Measurements from ENCODE around the gene GLI1. TPM values are rescaled to one million over a fixed set of nuclear protein-coding genes. Genes with fewer than 3 reads are reported as not detected.

The GLI1 gene
- total RNA-seq, 1 experiment from 2014 or later = 6.4 TPM

DNA sequence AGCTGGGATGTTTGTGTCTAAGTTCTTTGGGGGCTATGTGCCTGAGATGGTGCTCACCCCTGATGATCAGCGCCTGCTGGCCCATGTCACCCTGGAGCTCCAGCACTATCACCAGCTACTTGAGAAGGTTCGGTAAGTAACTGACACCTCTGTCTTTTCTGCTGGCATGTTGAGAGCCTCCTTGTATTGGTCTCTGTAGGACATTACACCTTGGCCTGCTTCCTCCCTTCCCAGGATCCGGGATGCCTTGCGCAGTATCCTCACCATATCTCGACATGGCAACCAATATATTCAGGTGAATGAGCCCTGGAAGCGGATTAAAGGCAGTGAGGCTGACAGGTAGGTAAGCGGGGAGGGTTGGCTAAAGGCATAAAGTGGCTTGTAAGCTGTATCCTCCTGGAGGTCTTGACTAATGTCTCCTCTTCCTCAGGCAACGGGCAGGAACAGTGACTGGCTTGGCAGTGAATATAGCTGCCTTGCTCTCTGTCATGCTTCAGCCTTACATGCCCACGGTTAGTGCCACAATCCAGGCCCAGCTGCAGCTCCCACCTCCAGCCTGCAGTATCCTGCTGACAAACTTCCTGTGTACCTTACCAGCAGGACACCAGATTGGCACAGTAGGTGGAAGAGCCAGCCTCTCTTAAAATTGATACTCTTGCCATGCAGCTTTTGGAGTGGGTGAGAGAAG lies 55.3 kb downstream of the GLI1 start:
- POLR2A ChIA-PET = interaction anchor here (0.8 to 2.4 kb wide), 3 partner anchors 10 to 212 kb away, joined by 3 to 8 read pairs (median 4); no protein-coding TSS in a partner anchor
- H3K79me2 ChIP-seq (ENCODE audit: insufficient read depth, low read length) = peaks cover 41% of the 10 kb centered on the region
- intact Hi-C loops (cut with micrococcal nuclease) = no loop called here
- H3K27ac ChIP-seq (ENCODE audit: low read depth, low read length) = peak overlapping the region; percentile 40; the same call in 1 of the 2 replicates
- peaks cover 51 to 59% of the 10 kb centered on the region in 2 experiments; a peak in 3 of 4 replicates for H3K36me3 ChIP-seq (ENCODE audit: control insufficient read depth in 1 of 2, insufficient read depth in 2 of 2, low read length in 2 of 2)
- ATAC-seq (no peak), DNase-seq (ENCODE audit: low read depth, low spot score) (no peak)
- no peak overlapping the region for H3K9ac ChIP-seq (ENCODE audit: low read length)
- H3K4me2 ChIP-seq (ENCODE audit: low read length) = no peak overlapping the region
- RAD21 ChIA-PET (ENCODE audit: low non-redundant PET in 1 of 2, low total read pairs in 2 of 2, uncharacterized antibody in 2 of 2, unreplicated experiment in 2 of 2) = no interaction called here
- no peaks in the 10 kb centered on the region for H3K9me2 ChIP-seq (ENCODE audit: insufficient read depth)
- H3K27me3 ChIP-seq (ENCODE audit: insufficient read depth, low read length) = no peaks in the 10 kb centered on the region
- CTCF ChIA-PET = no interaction called here
- no peak for TF ChIP-seq CBX3 (IDR thresholded peaks at IDR 0.05; ENCODE audit: low read depth)
- peak; percentile 54 for TF ChIP-seq POLR2AphosphoS5 (IDR thresholded peaks at IDR 0.05; ENCODE audit: low read depth, low read length)
- no TSS peak for BruUV-seq (replicated peaks)
- H4K20me1 ChIP-seq (ENCODE audit: insufficient read depth) = peaks cover 7% of the 10 kb centered on the region; the same call in 1 of the 2 replicates
- peaks cover 4 to 20% of the 10 kb centered on the region in 2 experiments; a peak in 3 of 4 replicates for H3K4me1 ChIP-seq (ENCODE audit: control insufficient read depth in 1 of 2, insufficient read depth in 2 of 2, low read length in 2 of 2)
- no peaks in the 10 kb centered on the region for H3K9me3 ChIP-seq (ENCODE audit: control insufficient read depth in 1 of 2, insufficient read depth in 1 of 2, low read depth in 1 of 2, low read length in 2 of 2)
- H3K4me3 ChIP-seq (replicated peaks in 1 of 2; ENCODE audit: low read depth in 1 of 2, low read length in 2 of 2) = no peak overlapping the region
- H2AFZ ChIP-seq (ENCODE audit: low read depth, low read length, poor library complexity, severe bottlenecking) = no peak overlapping the region

DNA sequence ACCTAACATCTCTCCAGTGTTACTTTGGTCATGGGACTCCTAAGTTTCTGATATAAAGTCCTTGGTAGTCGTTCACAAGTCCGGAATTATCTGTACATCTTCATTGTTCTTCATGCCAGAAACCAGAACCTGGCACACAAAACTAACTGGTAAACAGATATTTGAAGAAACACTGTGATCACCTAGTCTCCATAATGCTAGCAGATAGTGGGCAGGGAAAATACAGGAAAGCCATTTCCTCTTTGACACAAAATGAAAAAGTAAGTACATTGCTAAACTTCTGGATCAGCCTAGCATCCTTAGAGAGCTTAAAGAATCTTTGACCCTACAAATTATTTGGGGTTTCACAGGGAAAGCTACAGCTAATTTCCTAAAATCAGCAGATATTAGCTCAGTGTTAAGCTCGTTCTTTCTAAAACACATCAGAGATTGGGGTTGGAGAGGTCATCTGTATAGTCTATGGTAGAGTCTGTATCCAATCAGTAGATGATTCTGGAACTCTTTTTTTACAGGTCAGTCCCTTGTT lies 55.9 kb downstream of the GLI1 start:
- TF ChIP-seq EZH2 (IDR thresholded peaks at IDR 0.05) (no peak), CEBPB (IDR thresholded peaks at IDR 0.05; ENCODE audit: low read depth) (no peak), POLR2A (IDR thresholded peaks at IDR 0.05; ENCODE audit: borderline replicate concordance, extremely low read depth, insufficient read depth, insufficient read length) (no peak), ZFX (IDR thresholded peaks at IDR 0.05) (no peak), SRF (IDR thresholded peaks at IDR 0.05; ENCODE audit: low read depth) (no peak), CBX3 (IDR thresholded peaks at IDR 0.05; ENCODE audit: low read depth) (no peak), ZBTB33 (IDR thresholded peaks at IDR 0.05; ENCODE audit: extremely low read depth, insufficient replicate concordance, low read length) (no peak), ATF3 (IDR thresholded peaks at IDR 0.05) (no peak), RAD21 (IDR thresholded peaks at IDR 0.05; ENCODE audit: low read depth) (no peak), ZNF274 (IDR thresholded peaks at IDR 0.05; ENCODE audit: low read depth, low read length) (no peak), TCF7L2 (IDR thresholded peaks at IDR 0.05; ENCODE audit: borderline replicate concordance, extremely low read depth, insufficient read depth, insufficient read length) (no peak), EGR1 (IDR thresholded peaks at IDR 0.05; ENCODE audit: low read depth) (no peak), SIN3A (IDR thresholded peaks at IDR 0.05; ENCODE audit: low read depth) (no peak)
- TF ChIP-seq, protein P1, sequence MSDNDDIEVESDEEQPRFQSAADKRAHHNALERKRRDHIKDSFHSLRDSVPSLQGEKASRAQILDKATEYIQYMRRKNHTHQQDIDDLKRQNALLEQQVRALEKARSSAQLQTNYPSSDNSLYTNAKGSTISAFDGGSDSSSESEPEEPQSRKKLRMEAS (IDR thresholded peaks at IDR 0.05) = no peak
- ChIA-PET POLR2A (interaction anchor here (0.8 to 2.4 kb wide), 3 partner anchors 10 to 211 kb away, joined by 3 to 8 read pairs (median 4); no protein-coding TSS in a partner anchor), RAD21 (ENCODE audit: low non-redundant PET in 1 of 2, low total read pairs in 2 of 2, uncharacterized antibody in 2 of 2, unreplicated experiment in 2 of 2) (no interaction called here), CTCF (no interaction called here)
- Histone ChIP-seq H3K9me2 (ENCODE audit: insufficient read depth) (no peaks in the 10 kb centered on the region), H3K27ac (ENCODE audit: low read depth, low read length) (peak overlapping the region; percentile 40), H3K4me1 (ENCODE audit: control insufficient read depth in 1 of 2, insufficient read depth in 2 of 2, low read length in 2 of 2) (peaks cover 4 to 20% of the 10 kb centered on the region in 2 experiments; a peak in 3 of 4 replicates), H3K4me2 (ENCODE audit: low read length) (no peak overlapping the region), H3K9ac (ENCODE audit: low read length) (no peak overlapping the region), H3K27me3 (ENCODE audit: insufficient read depth, low read length) (no peaks in the 10 kb centered on the region), H2AFZ (ENCODE audit: low read depth, low read length, poor library complexity, severe bottlenecking) (no peak overlapping the region), H3K36me3 (ENCODE audit: control insufficient read depth in 1 of 2, insufficient read depth in 2 of 2, low read length in 2 of 2) (peaks cover 50 to 59% of the 10 kb centered on the region in 2 experiments; a peak in 3 of 4 replicates), H3K4me3 (replicated peaks in 1 of 2; ENCODE audit: low read depth in 1 of 2, low read length in 2 of 2) (no peak overlapping the region), H3K79me2 (ENCODE audit: insufficient read depth, low read length) (peaks cover 45% of the 10 kb centered on the region), H4K20me1 (ENCODE audit: insufficient read depth) (peaks cover 7% of the 10 kb centered on the region; the same call in 1 of the 2 replicates), H3K9me3 (ENCODE audit: control insufficient read depth in 1 of 2, insufficient read depth in 1 of 2, low read depth in 1 of 2, low read length in 2 of 2) (no peaks in the 10 kb centered on the region)
- BruUV-seq (replicated peaks) = no TSS peak
- DNase-seq (ENCODE audit: low read depth, low spot score) (no peak), ATAC-seq (no peak)
- intact Hi-C loops (cut with micrococcal nuclease) = no loop called here

Data from HCT116 (cell line).